K562 (cell line): ENCODE measurements around the gene NAT14. TPM values are rescaled to one million over a fixed set of nuclear protein-coding genes. Genes with fewer than 3 reads are reported as not detected.
A peak's percentile ranks its signal among the peaks of the same experiment; 100 is the strongest.

ENCODE experiments used
- CBFA2T3 ChIP-seq: fragments of 450-650 bp; IDR thresholded peaks from 2 replicates; pipeline ENCODE4 v1.6.1; 2017
- FIP1L1 ChIP-seq: fragments of 200-400 bp; formaldehyde crosslinking; IDR thresholded peaks from 2 replicates; pipeline ENCODE4 v1.6.1; 2018; ENCODE audit warnings: mild to moderate bottlenecking, low read depth, low read length; ENCODE audit not compliant: poor library complexity, severe bottlenecking
- HDAC1 ChIP-seq, 2 experiments: fragments of 450-650 bp; IDR thresholded peaks; 2 replicates each; pipeline ENCODE4 v1.6.1; 2016 to 2017; ENCODE audit warnings: inconsistent platforms in 1 of 2, mild to moderate bottlenecking in 1 of 2, moderate library complexity in 1 of 2
- HMGN3 ChIP-seq: IDR thresholded peaks from 2 replicates; pipeline ENCODE4 v1.6.1; 2011; ENCODE audit warnings: borderline replicate concordance, low read depth, mild to moderate bottlenecking, mixed read lengths, low read length; ENCODE audit not compliant: insufficient read length; ENCODE audit errors: extremely low read depth
- KDM5B ChIP-seq: fragments of 200-600 bp; sonication (generic); IDR thresholded peaks from 2 replicates; pipeline ENCODE4 v1.6.1; 2012; ENCODE audit warnings: low read depth, mild to moderate bottlenecking, moderate library complexity, low read length, control low read depth, inconsistent platforms; ENCODE audit not compliant: insufficient replicate concordance
- KLF13 ChIP-seq: fragments of 450-650 bp; IDR thresholded peaks from 2 replicates; pipeline ENCODE4 v1.6.1; 2016; ENCODE audit warnings: missing genetic modification characterization, low read depth, mild to moderate bottlenecking, missing compliant biosample characterization, moderate library complexity, borderline replicate concordance
- MXD1 ChIP-seq: fragments of 250-450 bp; sonication (Bioruptor Pico); IDR thresholded peaks from 2 replicates; pipeline ENCODE4 v1.8.0; 2021; ENCODE audit warnings: borderline replicate concordance, mild to moderate bottlenecking, moderate library complexity; ENCODE audit not compliant: poor library complexity, severe bottlenecking
- NFRKB ChIP-seq: fragments of 450-650 bp; IDR thresholded peaks from 2 replicates; pipeline ENCODE4 v1.6.1; 2016; ENCODE audit warnings: low read depth
- PBX2 ChIP-seq, 2 experiments: IDR thresholded peaks in 1 of 2; conservative IDR thresholded peaks in 1 of 2; 2 replicates each; pipeline ENCODE4 v1.6.1; 2016; ENCODE audit warnings: low read depth in 2 of 2, mild to moderate bottlenecking in 1 of 2, missing compliant biosample characterization in 1 of 2, missing genetic modification characterization in 1 of 2, moderate library complexity in 1 of 2
- POLR2G ChIP-seq: fragments of 200-400 bp; formaldehyde crosslinking; IDR thresholded peaks from 2 replicates; pipeline ENCODE4 v1.6.1; 2017; ENCODE audit warnings: low read depth, mild to moderate bottlenecking, antibody characterized with exemption, low read length, moderate library complexity
- PTBP1 ChIP-seq: fragments of 200-400 bp; formaldehyde crosslinking; IDR thresholded peaks from 2 replicates; pipeline ENCODE4 v1.6.1; 2017; ENCODE audit warnings: low read depth, low read length
- SRSF9 ChIP-seq: fragments of 200-400 bp; formaldehyde crosslinking; IDR thresholded peaks from 2 replicates; pipeline ENCODE4 v1.6.1; 2017; ENCODE audit warnings: low read depth, low read length, borderline replicate concordance
- SUPT5H ChIP-seq: fragments of 450-650 bp; IDR thresholded peaks from 2 replicates; pipeline ENCODE4 v1.6.1; 2016
- polyA plus RNA-seq, 8 experiments: library from polyadenylated mRNA; depleted of rRNA in 4 of 8; stranded (reverse) in 5 of 8; unstranded in 3 of 8; fragments of >200 nt; fragmentation: Nextera tagmentation in 2 of 8; fragmentation: Illumina TruSeq in 1 of 8; extraction: Ambion mirVana in 2 of 8; extraction: Trizol in 1 of 8; gene quantifications; 2 replicates each; pipeline versions ENCODE4 v1.2.1 to v1.2.3, GENCODE V29; 2011 to 2014; ENCODE audit warnings: inconsistent platforms in 1 of 8, missing spikeins in 1 of 8
- total RNA-seq, 7 experiments: library from RNA; depleted of rRNA in 6 of 7; stranded (reverse); fragments of >200 nt in 6 of 7; fragmentation: Illumina TruSeq in 2 of 7; extraction: Trizol in 2 of 7; gene quantifications; 2 replicates each; pipeline versions ENCODE4 v1.2.1 to v1.2.3, GENCODE V29; 2011 to 2021; ENCODE audit warnings: low replicate concordance in 1 of 7

Gene NAT14
- total and polyA plus RNA-seq, 9 of the 15 experiments (the other 6 are each of a cell fraction or from before 2014, with no cell fraction given), result 2.4 to 77.0 (median 26.7) TPM

DNA sequence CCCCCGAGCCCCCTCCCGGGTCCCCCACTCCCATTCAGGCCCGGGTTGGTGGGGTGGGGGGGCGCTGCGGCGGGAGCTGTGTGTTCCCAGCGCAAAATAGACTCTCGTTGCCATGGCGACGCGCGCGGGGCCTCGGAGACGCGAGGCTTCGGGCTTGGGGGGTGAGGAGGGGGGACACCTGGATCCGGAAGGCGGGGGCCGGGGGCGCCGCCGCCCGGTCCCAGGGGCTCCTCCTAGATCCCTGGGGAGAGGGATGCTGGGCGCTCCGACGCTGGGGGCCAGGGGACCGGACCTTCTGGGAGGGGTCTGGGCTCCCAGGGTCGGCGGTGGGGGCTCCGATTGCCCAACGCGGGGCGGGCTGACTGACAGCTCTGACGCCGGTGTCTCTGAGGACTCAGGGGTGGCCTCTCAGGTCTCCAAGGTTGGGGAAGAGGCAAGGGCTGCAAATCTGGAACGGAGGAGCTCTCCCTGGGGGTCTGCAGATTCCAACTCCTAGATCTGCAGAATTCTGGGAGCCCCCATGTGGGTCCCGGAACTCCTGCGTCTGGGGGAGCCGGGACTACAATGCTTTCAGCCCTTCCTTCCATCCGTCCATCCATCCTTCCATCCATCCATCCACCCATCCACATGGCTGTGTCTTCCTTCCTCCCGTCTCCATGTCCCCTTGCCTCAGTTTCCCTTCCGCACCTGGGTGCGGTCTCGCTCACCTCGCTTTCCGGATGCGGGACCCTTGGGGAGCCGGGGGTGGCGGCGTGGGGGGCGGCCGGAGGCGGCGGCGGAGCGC, 32.8 kb upstream of the NAT14 start (continued):
- no peak for TF ChIP-seq PBX2 (CRISPR knock-in tag; IDR thresholded peaks at IDR 0.05; ENCODE audit: low read depth)
- 0 out of 2 replicates have a peak, but pooled peaks have one; percentile 7 for TF ChIP-seq PBX2 (tag; conservative IDR thresholded peaks at IDR 0.05; ENCODE audit: low read depth)
- no peak for TF ChIP-seq SRSF9
- no peak for TF ChIP-seq KLF13 (tag)
- TF ChIP-seq PTBP1, result 0 out of 2 replicates have a peak, but pooled peaks have one; percentile 25
- TF ChIP-seq FIP1L1, result peak; percentile 49
- TF ChIP-seq SUPT5H, result peak; percentile 42; the same call in 1 of the 2 replicates
- TF ChIP-seq CBFA2T3, result no peak
- no peak for TF ChIP-seq HMGN3
- peak; percentile 66 for TF ChIP-seq KDM5B
- TF ChIP-seq HDAC1 (IDR thresholded peaks at IDR 0.05), result peak in 1 of 2 experiments; percentile 45; a peak in 1 of 4 replicates
- TF ChIP-seq MXD1 (CRISPR knock-in tag), result no peak
- no peak for TF ChIP-seq NFRKB
- TF ChIP-seq POLR2G, result peak; percentile 82
